Small intestine (tissue), 7 donors: ENCODE results near the gene TOR1A. TPM values are rescaled to one million over a fixed set of nuclear protein-coding genes. Genes with fewer than 3 reads are reported as not detected.

Experiments
- DNase-seq, 2 donors: peaks; one replicate each; pipeline versions ENCODE4 v3.0.0 to v3.0.0-alpha.2; 2013
- FAIRE-seq: peaks from 2 replicates; lab custom pipeline; 2012; peaks lifted over from hg19 to GRCh38; lab: Jason Lieb, UNC
- H3K27ac ChIP-seq, 3 donors: one replicate each; pipeline ENCODE4 v1.5.1; 2013; ENCODE audit warnings: low read length in 2 of 3, mild to moderate bottlenecking in 2 of 3, control low read depth in 1 of 3, inconsistent platforms in 1 of 3, low read depth in 1 of 3, moderate library complexity in 1 of 3
- H3K27me3 ChIP-seq, 3 donors: one replicate each; pipeline ENCODE4 v1.6.1; 2013; ENCODE audit warnings: low read length in 3 of 3, inconsistent platforms in 1 of 3; ENCODE audit not compliant: control insufficient read depth in 3 of 3, insufficient read depth in 3 of 3
- H3K36me3 ChIP-seq, 3 donors: one replicate each; pipeline ENCODE4 v1.6.1; 2013; ENCODE audit warnings: low read length in 3 of 3, inconsistent platforms in 1 of 3, low read depth in 1 of 3, mild to moderate bottlenecking in 1 of 3, moderate library complexity in 1 of 3; ENCODE audit not compliant: control insufficient read depth in 3 of 3, insufficient read depth in 2 of 3
- H3K4me1 ChIP-seq, 3 donors: one replicate each; pipeline ENCODE4 v1.6.1; 2013; ENCODE audit warnings: low read length in 2 of 3, inconsistent platforms in 1 of 3, low read depth in 1 of 3, mild to moderate bottlenecking in 1 of 3, moderate library complexity in 1 of 3; ENCODE audit not compliant: control insufficient read depth in 3 of 3, insufficient read depth in 2 of 3
- H3K4me3 ChIP-seq, 3 donors: one replicate each; pipeline ENCODE4 v1.5.1; 2013; ENCODE audit warnings: low read length in 3 of 3, control low read depth in 1 of 3, inconsistent platforms in 1 of 3, low read depth in 1 of 3, mild to moderate bottlenecking in 1 of 3, moderate library complexity in 1 of 3
- H3K9me3 ChIP-seq, 2 donors: one replicate each; pipeline ENCODE4 v1.6.1; 2013; ENCODE audit warnings: low read depth in 1 of 2, low read length in 1 of 2; ENCODE audit not compliant: control insufficient read depth in 2 of 2, insufficient read depth in 1 of 2
- WGBS, 3 donors: extraction: QIAGEN DNeasy Blood & Tissue Kit; methylation state at CpG; one replicate each; pipeline ENCODE4 v1.1.7; 2013; 5-methylcytosine and 5-hydroxymethylcytosine counted together
- polyA plus RNA-seq, 4 donors: library from polyadenylated mRNA; stranded (reverse) in 3 of 4; unstranded in 1 of 4; fragments of 200-250 nt in 3 of 4; fragments of 120-200 nt in 1 of 4; gene quantifications; one replicate each; pipeline versions ENCODE4 v1.2.1 to v1.2.3, GENCODE V29; 2013
- donor health status: healthy with polysubstance abuse.
- donor health status: control.
- donor health status: control.
- donor health status: Bipolar disorder and iron deficiency.
- donor health status: healthy.

The TOR1A gene
- polyA plus RNA-seq, 4 donors, result 16.3 to 31.2 (median 23.1) TPM

DNA sequence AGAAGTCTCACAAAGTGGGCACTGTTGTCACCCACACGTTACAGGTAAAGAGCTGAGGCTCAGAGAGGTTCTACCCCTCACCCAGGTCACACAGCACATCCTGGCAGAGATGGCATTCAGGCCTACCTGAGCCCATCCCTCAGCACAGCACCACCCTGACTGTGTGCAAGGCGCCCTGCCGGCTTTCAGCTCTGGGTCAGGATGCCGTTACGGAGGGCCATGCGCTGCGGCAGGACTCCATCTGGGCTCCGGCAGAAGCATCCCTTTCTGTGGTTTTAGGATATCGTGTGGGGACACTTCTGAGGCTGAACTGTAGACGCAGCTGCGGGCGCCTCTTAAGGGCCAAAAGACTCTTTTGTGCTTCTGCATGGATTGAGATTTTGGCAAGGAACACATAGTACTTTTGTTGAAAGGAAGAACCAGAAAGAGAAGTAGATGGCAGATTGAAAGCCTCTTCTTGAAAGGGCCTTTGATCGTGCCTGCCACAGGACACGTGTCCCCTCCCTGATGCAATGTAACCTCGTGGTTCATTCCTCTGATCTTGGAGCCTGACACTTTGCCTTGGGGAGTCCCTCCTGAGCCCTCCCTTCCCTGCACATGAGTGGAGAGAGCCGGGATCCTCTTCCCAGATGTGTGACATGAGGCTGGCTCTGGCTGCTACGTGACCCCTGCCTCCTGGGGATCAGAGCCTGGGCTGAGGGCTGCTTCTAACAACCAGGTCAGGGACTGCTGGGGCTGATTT is 42.6 kb upstream of the TOR1A start:
- 79 to 81% (median 79%) methylated on average over 17 of the region's 17 CpGs for WGBS, 3 donors
- FAIRE-seq (no peak), DNase-seq (no peak)
- Histone ChIP-seq H3K4me1 (no peaks in the 10 kb centered on the region), H3K27me3 (no peaks in the 10 kb centered on the region), H3K27ac (peak overlapping the region in 1 of 3 donors; percentile 22), H3K9me3 (no peaks in the 10 kb centered on the region), H3K36me3 (peaks cover 2 to 69% (median 3%) of the 10 kb centered on the region in 3 donors), H3K4me3 (no peak overlapping the region)

DNA sequence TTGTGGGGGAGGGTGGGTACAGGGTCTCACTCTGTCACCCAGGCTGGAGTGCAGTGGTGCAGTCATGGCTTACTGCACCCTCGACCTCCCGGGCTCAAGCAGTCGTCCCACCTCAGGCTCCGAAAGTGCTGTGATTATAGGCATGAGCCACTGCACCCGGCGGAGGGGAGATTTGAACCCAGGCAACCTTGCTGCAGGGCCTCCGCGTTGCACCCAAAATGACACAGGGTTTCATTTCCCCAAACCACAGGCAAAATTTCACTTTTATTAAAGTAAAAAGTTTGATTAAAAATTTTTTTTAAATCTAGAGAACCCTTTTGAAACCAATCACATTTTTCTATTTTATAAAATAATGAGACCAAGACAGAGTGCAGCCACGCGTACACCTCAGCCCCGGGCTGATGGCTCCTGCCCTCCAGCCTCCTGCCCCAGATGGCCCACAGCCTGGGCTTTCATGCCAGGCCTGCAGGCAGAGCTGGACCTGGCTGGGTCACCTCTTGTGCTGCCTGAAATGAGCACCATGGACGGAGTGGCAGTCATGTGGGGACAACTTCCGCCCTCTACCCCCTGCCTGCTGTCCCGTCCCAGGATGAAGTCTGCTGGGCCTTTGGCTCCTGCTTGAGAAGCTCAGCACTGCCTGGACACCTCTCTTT is 41.9 kb upstream of the TOR1A start:
- H3K27ac ChIP-seq, result no peak overlapping the region
- DNase-seq (no peak), FAIRE-seq (no peak)
- H3K9me3 ChIP-seq, result no peaks in the 10 kb centered on the region
- no peak overlapping the region for H3K4me3 ChIP-seq
- no peaks in the 10 kb centered on the region for H3K27me3 ChIP-seq
- 67 to 83% (median 83%) methylated on average over 13 to 14 of the region's 14 CpGs for WGBS, 3 donors
- peaks cover 4 to 77% (median 6%) of the 10 kb centered on the region in 3 donors for H3K36me3 ChIP-seq
- no peaks in the 10 kb centered on the region for H3K4me1 ChIP-seq

DNA sequence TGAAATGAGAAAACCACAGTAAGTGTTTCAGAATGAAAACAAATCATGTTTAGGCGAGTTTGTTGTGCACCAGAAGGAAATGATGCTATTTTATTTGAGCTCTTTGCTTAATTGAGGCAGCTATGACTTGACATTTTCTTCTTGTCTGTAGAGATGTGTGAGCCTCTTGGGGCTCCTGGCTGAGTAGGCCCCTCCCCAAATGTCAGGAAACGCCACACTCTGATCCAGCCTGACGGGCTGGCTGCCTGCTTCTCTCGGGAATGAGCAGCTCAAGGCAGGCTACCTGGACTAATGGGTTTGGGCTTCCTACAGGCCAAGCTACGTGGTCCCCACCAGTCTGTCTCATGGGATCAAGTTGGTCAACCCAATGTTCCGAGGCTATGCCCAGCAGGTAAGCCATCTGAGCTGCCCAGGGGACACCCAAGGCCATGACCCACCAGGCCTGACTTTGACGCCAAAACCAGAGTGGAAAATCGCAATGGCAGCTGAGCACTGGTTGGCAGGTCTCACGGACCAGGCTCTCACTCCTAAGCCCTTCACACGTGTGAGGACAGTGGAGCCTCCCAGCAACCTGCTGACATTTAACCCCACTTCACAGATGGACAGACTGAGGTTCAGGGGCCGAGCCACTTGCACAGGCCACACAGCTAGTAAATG is 41.2 kb upstream of the TOR1A start:
- DNase-seq (no peak), FAIRE-seq (no peak)
- WGBS, 3 donors, result 58 to 75% (median 67%) methylated on average over 11 of the region's 11 CpGs
- Histone ChIP-seq H3K9me3 (no peaks in the 10 kb centered on the region), H3K27ac (no peak overlapping the region), H3K36me3 (peaks cover 4 to 77% (median 9%) of the 10 kb centered on the region in 3 donors), H3K4me1 (no peaks in the 10 kb centered on the region), H3K4me3 (no peak overlapping the region), H3K27me3 (no peaks in the 10 kb centered on the region)

DNA sequence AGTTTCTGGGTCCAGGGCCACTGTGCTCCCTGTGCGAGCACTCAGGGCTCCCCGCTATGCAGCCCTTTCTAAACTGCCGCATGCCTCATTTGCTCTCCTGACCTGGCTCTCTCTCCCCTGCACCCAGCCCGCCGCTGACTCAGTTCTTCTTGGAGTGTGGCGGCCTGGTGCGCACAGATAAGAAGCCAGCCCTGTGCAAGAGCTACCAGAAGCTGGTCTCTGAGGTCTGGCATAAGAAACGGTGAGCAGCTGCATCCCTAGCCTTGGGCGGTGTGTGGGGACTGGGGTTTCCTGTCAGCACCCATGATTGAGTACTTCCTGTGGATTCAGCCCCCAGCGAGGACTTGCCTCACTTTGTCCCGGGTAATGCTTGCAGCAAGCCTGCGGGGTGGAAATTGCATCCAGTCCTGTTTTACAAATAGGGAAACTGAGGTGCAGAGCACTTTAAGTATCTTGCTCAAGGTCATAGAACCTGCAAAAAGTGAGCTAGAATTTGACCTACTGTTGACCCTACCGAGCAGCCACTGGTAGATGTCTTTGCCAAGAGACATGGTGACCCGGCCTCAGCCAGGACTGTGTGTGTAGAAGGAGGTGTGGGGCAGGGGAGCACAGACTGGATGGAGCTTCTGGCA is 39.2 kb upstream of the TOR1A start:
- 54 to 83% (median 58%) methylated on average over 14 of the region's 14 CpGs for WGBS, 3 donors
- DNase-seq, result peak in 1 of 2 donors; percentile 60
- Histone ChIP-seq H3K27me3 (no peaks in the 10 kb centered on the region), H3K27ac (peak overlapping the region in 1 of 3 donors; percentile 11), H3K9me3 (no peaks in the 10 kb centered on the region), H3K4me1 (no peaks in the 10 kb centered on the region), H3K36me3 (peaks cover 6 to 70% (median 9%) of the 10 kb centered on the region in 3 donors), H3K4me3 (no peak overlapping the region)
- FAIRE-seq, result no peak

DNA sequence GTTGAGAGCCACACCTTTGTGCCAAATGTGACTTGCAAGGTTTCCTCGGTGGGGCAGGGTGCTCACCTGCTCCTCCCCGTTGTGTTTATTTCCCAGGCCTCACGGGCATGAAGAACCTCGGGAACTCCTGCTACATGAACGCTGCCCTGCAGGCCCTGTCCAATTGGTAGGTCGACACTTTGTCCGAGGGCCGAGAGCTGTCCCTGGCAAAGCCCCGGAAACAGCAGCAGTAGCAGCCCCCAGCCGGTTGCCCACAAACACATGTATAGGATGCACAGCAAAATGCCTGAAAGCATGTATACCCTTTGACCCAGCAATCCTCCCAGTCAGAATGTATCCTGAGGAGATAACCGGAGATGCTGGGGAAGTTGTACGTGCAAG is 37.5 kb upstream of the TOR1A start:
- Histone ChIP-seq H3K27me3 (no peaks in the 10 kb centered on the region), H3K36me3 (peaks cover 11 to 71% (median 12%) of the 10 kb centered on the region in 3 donors), H3K4me3 (no peak overlapping the region), H3K4me1 (no peaks in the 10 kb centered on the region), H3K9me3 (no peaks in the 10 kb centered on the region), H3K27ac (no peak overlapping the region)
- WGBS, 3 donors, result 83 to 87% (median 87%) methylated on average over 12 of the region's 12 CpGs
- FAIRE-seq (no peak), DNase-seq (no peak)

DNA sequence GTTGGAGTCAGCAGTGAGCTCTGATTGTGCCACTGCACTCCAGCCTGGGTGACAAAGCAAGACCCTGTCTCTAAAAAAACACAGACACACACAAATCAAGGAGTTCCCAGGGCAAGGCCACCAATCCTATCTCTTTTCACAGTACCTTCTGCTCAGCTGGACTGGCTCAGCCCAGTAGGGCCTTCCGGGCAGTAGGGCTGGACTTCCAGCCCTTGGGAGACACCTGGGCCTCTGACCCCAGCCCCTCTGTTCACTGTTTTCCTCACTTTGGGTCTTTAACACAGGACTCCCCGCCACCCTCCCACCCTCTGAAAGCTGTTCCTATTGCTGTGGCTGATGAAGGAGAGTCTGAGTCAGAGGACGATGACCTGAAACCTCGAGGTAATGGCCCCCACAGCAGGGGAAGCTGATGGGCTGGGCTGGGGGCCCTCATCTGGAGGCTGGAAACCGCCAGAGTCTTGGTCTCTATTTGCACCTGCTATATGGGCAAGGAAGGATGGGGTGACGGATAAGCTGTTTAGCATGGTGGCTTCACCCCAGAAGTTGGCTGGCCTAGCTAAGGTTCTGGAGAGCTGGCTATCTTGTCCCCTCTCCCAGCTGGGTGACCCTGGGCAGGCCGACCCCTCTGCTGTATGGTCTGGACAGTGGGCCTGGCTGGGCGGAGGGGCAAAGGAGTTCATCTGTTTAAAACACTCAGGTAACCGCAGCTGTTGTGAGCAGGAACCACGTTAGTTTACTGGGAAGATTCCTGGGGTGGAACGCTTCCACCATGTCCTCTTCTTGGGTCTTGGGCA is 36.9 kb upstream of the TOR1A start:
- Histone ChIP-seq H3K27ac (no peak overlapping the region), H3K9me3 (no peaks in the 10 kb centered on the region), H3K27me3 (no peaks in the 10 kb centered on the region), H3K4me1 (no peaks in the 10 kb centered on the region), H3K4me3 (no peak overlapping the region), H3K36me3 (peaks cover 9 to 71% (median 12%) of the 10 kb centered on the region in 3 donors)
- WGBS, 3 donors, result 67 to 81% (median 72%) methylated on average over 11 of the region's 11 CpGs
- FAIRE-seq, result no peak
- no peak for DNase-seq

DNA sequence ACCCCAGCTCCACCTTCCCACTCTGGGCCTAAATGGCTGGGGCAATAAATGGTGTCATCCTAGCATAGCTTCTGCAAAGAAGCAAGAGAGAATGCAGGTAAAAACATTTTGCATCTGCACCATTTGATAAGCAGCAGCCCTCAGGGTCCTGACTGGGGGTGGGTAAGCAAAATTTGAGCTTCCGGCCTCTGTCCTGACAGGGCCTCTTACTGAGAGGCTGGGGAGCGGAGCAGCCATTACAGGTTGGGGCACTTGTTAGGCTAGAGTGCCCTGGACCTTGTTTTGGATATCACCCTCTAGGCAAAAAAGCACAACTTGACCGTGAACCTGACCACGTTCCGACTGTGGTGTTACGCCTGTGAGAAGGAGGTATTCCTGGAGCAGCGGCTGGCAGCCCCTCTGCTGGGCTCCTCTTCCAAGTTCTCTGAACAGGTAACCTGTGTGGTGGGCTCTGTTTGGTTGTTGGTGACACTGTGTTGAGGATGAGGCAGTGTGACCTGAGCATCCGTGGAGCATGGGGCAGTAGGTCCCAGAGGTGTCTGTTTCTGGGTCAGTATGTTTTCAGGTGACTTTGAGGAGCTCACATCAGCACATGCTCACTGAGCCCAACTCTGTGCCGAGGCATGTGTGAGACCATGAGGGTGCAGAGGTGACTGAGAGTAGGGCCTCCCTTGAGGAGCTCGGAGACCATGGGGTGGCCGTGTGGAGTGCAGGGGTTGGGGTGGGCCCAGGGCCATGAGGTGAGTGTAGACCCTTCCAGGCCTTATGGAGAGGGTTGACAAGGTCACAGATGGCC is 34.4 kb upstream of the TOR1A start:
- Histone ChIP-seq H3K27ac (no peak overlapping the region), H3K36me3 (peaks cover 9 to 70% (median 12%) of the 10 kb centered on the region in 3 donors), H3K27me3 (no peaks in the 10 kb centered on the region), H3K4me1 (no peaks in the 10 kb centered on the region), H3K9me3 (no peaks in the 10 kb centered on the region), H3K4me3 (no peak overlapping the region)
- no peak for DNase-seq
- FAIRE-seq, result no peak
- 87 to 91% (median 90%) methylated on average over 11 of the region's 11 CpGs for WGBS, 3 donors
